Measurements from ENCODE around the gene TMTC3. TPM values are rescaled to one million over a fixed set of nuclear protein-coding genes. Genes with fewer than 3 reads are reported as not detected.
"Not testable (repeated sequence)": the region's sequence is repeated elsewhere in the genome, so short reads cannot be mapped to it uniquely, and the experiment has no call there.

Gene TMTC3
- total RNA-seq, 2 donors from 2014 or later, result 11.2 to 13.1 TPM

- no peak for ATAC-seq
- intact Hi-C loops (cut with DNase I), result no loop called here
- DNase-seq, result no peak
Observed at GRCh38 chr12:88208661-88209060, 66.6 kb downstream of the TMTC3 start.

DNA sequence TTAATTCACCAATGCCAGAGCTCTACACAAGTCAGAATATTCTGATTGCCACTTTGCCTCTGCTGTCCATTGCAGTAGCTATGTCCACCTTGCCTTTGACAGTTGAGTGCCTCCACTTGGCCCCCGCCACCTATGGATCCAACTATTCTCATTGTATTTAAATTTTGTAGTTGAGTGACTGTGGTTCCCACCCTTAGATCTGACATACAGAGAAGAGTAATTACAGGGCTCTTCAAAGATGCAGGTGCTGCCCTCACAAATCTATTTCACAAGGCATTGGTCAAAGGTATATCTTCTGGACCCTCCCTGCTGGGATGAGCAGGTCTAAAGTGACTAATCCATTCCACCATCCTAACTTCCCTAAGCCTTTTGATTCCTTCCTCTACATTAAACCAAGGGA is 68.2 kb downstream of the TMTC3 start:
- intact Hi-C loops (cut with DNase I); ATAC-seq; DNase-seq: not testable (repeated sequence)

GRCh38 chr12:88218293-88218692 is 76.2 kb downstream of the TMTC3 start:
- intact Hi-C loops (cut with DNase I), result no loop called here
- ATAC-seq, result no peak

DNA sequence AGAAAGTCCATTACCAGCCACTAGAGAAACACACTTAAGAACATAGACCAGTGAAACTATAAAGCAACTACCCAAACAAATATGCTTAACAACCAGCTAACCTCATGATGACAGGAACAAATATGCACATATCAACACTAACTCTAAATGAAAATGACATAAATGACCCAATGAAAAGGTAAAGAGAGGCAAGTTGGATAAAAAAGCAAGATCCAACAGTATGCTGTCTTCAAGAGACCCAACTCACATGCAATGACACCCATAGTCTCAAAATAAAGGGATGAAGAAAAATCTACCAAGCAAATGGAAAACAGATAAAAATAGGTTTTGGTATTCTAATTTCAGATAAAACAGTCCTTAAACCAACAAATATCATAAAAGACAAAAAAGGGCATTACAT is 77.8 kb downstream of the TMTC3 start:
- intact Hi-C loops (cut with DNase I), result no loop called here
- ATAC-seq, result no peak

More at GRCh38 chr12:88218293-88218692, 76.2 kb downstream of the TMTC3 start:
- no peak for DNase-seq

DNA sequence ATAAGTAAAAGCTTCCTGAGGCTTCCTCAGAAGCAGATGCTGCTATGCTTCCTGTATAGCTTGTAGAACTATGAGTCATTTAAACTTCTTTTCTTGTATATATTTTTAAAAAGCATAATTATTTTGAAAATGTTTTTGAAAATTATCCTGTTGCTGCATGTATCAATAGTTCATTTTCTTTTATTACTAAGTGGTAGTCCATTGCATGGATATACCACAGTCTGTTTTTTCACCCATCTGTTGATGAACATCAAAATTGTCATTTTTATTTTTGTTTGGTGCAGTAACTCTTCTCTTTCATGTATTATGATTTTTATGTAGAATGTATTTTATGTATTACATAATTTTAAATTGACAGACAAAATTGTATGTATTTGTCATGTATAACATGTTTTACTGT is 81.4 kb downstream of the TMTC3 start:
- DNase-seq (no peak), ATAC-seq (no peak)
- intact Hi-C loops (cut with DNase I), result no loop called here

More for the DNA sequence above, 77.8 kb downstream of the TMTC3 start:
- no peak for DNase-seq

- ATAC-seq (no peak), DNase-seq (no peak)
- intact Hi-C loops (cut with DNase I), result no loop called here
Observed at GRCh38 chr12:88225776-88226175, 83.7 kb downstream of the TMTC3 start.

DNA sequence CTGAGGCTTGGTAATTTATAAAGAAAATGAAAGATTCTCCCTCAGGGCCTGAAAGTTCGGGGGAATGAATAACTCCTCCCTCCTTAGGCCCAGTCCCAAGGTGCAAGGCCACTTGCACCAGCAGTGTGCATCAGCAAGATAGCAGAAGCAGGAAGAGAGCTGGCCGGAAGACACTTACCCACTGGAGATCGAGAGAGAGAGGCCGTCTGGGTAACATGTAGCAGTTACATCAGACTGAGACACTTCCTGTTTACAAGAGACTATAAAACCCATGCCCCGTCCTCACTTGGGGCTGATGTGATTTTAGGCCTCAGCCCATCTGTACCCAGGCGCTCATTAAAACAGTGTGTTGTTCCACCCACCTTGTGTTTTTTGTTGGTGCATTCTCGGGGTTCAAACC is 85.2 kb downstream of the TMTC3 start:
- no peak for DNase-seq

DNA sequence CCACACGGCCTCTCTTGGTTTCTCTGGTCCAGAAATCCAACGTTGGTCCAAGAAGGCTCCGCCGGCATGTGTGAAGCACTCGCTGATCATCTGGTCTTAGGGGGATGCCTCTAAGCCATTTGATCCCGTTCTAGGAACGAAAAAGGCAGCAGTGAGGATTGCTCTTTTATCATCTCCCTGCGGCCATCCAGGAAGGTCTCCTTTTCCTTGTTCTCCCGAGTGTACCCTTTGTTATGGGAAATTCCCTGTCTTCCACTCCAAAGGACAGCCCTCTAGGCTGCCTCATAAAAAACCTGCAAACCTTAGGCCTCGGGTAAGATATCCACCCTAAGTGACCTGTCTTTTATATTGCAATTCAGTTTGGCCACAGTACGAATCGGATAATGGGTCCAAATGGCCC is 85.8 kb downstream of the TMTC3 start:
- DNase-seq (no peak), ATAC-seq (no peak)
- intact Hi-C loops (cut with DNase I), result no loop called here

More for the DNA sequence above, 85.2 kb downstream of the TMTC3 start:
- no peak for ATAC-seq
- intact Hi-C loops (cut with DNase I), result no loop called here

GRCh38 chr12:88228720-88229119 is 86.6 kb downstream of the TMTC3 start:
- intact Hi-C loops (cut with DNase I), result no loop called here
- ATAC-seq (no peak), DNase-seq (no peak)

DNA sequence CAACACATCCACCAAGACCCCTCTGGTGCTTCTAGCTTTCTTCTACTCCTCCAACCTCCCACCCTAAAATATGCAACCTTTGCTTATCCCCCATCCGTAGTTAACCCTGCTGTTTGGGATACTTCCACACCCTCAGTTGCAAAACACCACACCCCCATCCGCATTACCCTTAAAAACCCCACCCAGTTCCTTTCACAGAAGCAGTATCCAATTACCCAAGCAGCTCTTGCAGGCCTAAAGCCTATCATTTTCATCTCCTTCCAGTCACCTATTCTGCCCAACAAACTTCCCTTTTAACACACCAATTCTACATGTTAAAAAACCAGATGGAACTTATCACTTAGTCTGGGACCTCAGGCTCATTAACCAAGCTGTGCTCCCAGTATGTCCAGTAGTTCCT is 88.2 kb downstream of the TMTC3 start:
- DNase-seq, result no peak
- intact Hi-C loops (cut with DNase I), result no loop called here
- ATAC-seq, result no peak

- intact Hi-C loops (cut with DNase I), result no loop called here
- no peak for ATAC-seq
- no peak for DNase-seq
Observed at GRCh38 chr12:88235183-88235833, 93.2 kb downstream of the TMTC3 start.

- ATAC-seq (peak in 1 of 2 donors; percentile 39), DNase-seq (no peak)
- intact Hi-C loops (cut with DNase I), result no loop called here
Observed at GRCh38 chr12:88237954-88238353, 95.8 kb downstream of the TMTC3 start.

GRCh38 chr12:88238406-88238805 is 96.3 kb downstream of the TMTC3 start:
- DNase-seq (no peak), ATAC-seq (no peak)
- intact Hi-C loops (cut with DNase I), result no loop called here

GRCh38 chr12:88241862-88242570 is 99.9 kb downstream of the TMTC3 start:
- intact Hi-C loops (cut with DNase I), result no loop called here
- ATAC-seq (peak in 1 of 2 donors; percentile 96), DNase-seq (peak; percentile 32)

GRCh38 chr12:88242571-88242925 is 100.4 kb downstream of the TMTC3 start:
- DNase-seq (no peak), ATAC-seq (peak in 1 of 2 donors; percentile 84)
- intact Hi-C loops (cut with DNase I), result no loop called here

- DNase-seq (no peak), ATAC-seq (no peak)
- intact Hi-C loops (cut with DNase I), result no loop called here
Observed at GRCh38 chr12:88242939-88243338, 100.8 kb downstream of the TMTC3 start.

DNA sequence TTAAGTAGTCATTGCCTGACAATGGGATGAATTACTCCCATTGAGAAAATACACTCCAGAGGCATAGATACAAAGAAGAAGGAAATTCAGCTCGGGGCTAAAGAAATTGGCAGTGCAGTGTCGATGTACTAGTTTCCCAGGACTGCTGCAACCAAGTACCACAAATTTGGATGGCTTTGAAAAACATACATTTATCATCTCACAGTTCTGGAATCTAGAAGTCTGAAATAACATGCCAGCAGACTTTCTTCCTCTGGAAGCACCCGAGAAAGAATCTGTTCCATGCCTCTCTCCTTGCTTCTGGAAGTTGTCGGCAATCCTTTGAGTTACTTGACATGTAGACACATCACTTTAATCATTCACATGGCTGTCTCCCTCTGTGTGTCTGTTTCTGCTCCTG is 101.9 kb downstream of the TMTC3 start:
- DNase-seq (no peak), ATAC-seq (no peak)
- intact Hi-C loops (cut with DNase I), result no loop called here

- intact Hi-C loops (cut with DNase I), result no loop called here
- ATAC-seq, result no peak
Observed at GRCh38 chr12:88245905-88246304, 103.8 kb downstream of the TMTC3 start.

GRCh38 chr12:88247241-88247643 is 105.1 kb downstream of the TMTC3 start:
- intact Hi-C loops (cut with DNase I), result no loop called here
- DNase-seq (no peak), ATAC-seq (peak in 1 of 2 donors; percentile 82)

More at GRCh38 chr12:88245905-88246304, 103.8 kb downstream of the TMTC3 start:
- DNase-seq, result no peak

GRCh38 chr12:88248606-88249005 is 106.5 kb downstream of the TMTC3 start:
- ATAC-seq, result no peak
- intact Hi-C loops (cut with DNase I), result no loop called here
- no peak for DNase-seq
